Ovary (tissue), 9 donors: ENCODE results near the gene CEP78. TPM values are rescaled to one million over a fixed set of nuclear protein-coding genes. Genes with fewer than 3 reads are reported as not detected.
"Not testable (repeated sequence)": the region's sequence is repeated elsewhere in the genome, so short reads cannot be mapped to it uniquely, and the experiment has no call there.

ENCODE experiments used
- DNase-seq, 5 donors: peaks; one replicate each; pipeline ENCODE4 v3.0.0-alpha.2; 2019 to 2020
- H3K27ac ChIP-seq, 2 donors: fragments of 200-600 bp; one replicate each; pipeline versions ENCODE4 v1.5.1 to v1.8.0; 2019 to 2022
- H3K27me3 ChIP-seq: fragments of 200-600 bp; one replicate; pipeline ENCODE4 v1.8.0; 2022
- H3K36me3 ChIP-seq: fragments of 200-600 bp; sonication (generic); one replicate; pipeline ENCODE4 v1.5.1; 2019
- H3K4me1 ChIP-seq: one replicate; pipeline ENCODE4 v1.8.1; 2013; ENCODE audit warnings: mild to moderate bottlenecking, moderate library complexity; ENCODE audit not compliant: insufficient read depth
- H3K4me3 ChIP-seq: fragments of 200-600 bp; sonication (generic); one replicate; pipeline ENCODE4 v1.5.1; 2017
- H3K9me3 ChIP-seq, 2 donors: fragments of 200-600 bp in 1 of 2; sonication (generic) in 1 of 2; one replicate each; pipeline versions ENCODE4 v1.5.1 to v1.8.1; 2013 to 2019; ENCODE audit warnings: mild to moderate bottlenecking in 1 of 2, moderate library complexity in 1 of 2
- CTCF ChIP-seq, 3 donors: fragments of 450-650 bp in 2 of 3; fragments of 200-600 bp in 1 of 3; IDR thresholded peaks; one replicate each; pipeline versions ENCODE4 v1.5.1 to v1.8.0; 2016 to 2022; ENCODE audit warnings: antibody characterized with exemption in 3 of 3, mild to moderate bottlenecking in 1 of 3
- EP300 ChIP-seq: sonication (generic); formaldehyde crosslinking; IDR thresholded peaks from one replicate; pipeline ENCODE4 v1.6.1; 2017; ENCODE audit warnings: antibody characterized with exemption
- POLR2A ChIP-seq: fragments of 450-650 bp; IDR thresholded peaks from one replicate; pipeline ENCODE4 v1.6.1; 2017; ENCODE audit warnings: antibody characterized with exemption, mild to moderate bottlenecking, moderate library complexity
- WGBS, 3 donors: extraction: QIAGEN DNeasy Blood & Tissue Kit in 1 of 3; methylation state at CpG; one replicate each; pipeline versions ENCODE4 v1.1.5 to v1.1.7; 2013 to 2017; 5-methylcytosine and 5-hydroxymethylcytosine counted together
- intact Hi-C, 4 donors: fragments of 100-400 bp; cut with DNase I; formaldehyde crosslinking; loops; one replicate each; pipeline versions ENCODE4 v1.11.0 to v1.15.1; 2022 to 2023
- polyA plus RNA-seq, 2 donors: library from polyadenylated mRNA; stranded (reverse); fragments of 200-250 nt in 1 of 2; fragments of 350-450 nt in 1 of 2; fragmentation: Illumina TruSeq in 1 of 2; extraction: RNeasy Lipid Tissue Mini Kit (QIAGEN cat#74804) in 1 of 2; gene quantifications; one replicate each; pipeline ENCODE4 v1.2.3, GENCODE V29; 2013 to 2014
- total RNA-seq, 7 donors: library from RNA; depleted of rRNA in 2 of 7; stranded (reverse); fragments of >200 nt in 2 of 7; fragmentation: NEBNext Ultra II Directional in 3 of 7; extraction: Animal tissue kit (Norgen Biotek cat#: 25700) in 3 of 7; gene quantifications; one replicate each; pipeline versions ENCODE4 v1.1.0 to v1.2.4, GENCODE V29; 2016 to 2023
- donor health status: DM: no; HTN: no; CAD: no; lungs with moderate emphysema.
- donor health status: DM: no; HTN: no; CAD: no.
- donor health status: Bipolar disorder and iron deficiency.
- donor health status: DM: yes; HTN: yes; CAD: no.
- donor health status: DM: no; HTN: no; CAD: no.
- donor health status: DM: yes; HTN: yes; CAD: no.

Gene CEP78
- total and polyA plus RNA-seq, 9 donors: 6.1 to 25.6 (median 14.4) TPM

- peak; percentile 79 to 91 (median 90) for DNase-seq
- H3K27me3 ChIP-seq: no peaks in the 10 kb centered on the region
- intact Hi-C loops: no loop called here
- TF ChIP-seq POLR2A (no peak), CTCF (IDR thresholded peaks at IDR 0.05) (no peak), EP300 (no peak)
- no peak overlapping the region for H3K27ac ChIP-seq
- peaks cover 9% of the 10 kb centered on the region for H3K4me1 ChIP-seq
- no peaks in the 10 kb centered on the region for H3K36me3 ChIP-seq
- no peaks in the 10 kb centered on the region for H3K9me3 ChIP-seq
- H3K4me3 ChIP-seq: no peak overlapping the region
- WGBS, 3 donors: 11 to 16% (median 14%) methylated on average over 3 of the region's 3 CpGs
These were observed 45.2 kb downstream of the CEP78 start for GRCh38 chr9:78280982-78281668.

- H3K4me1 ChIP-seq, H3K4me3 ChIP-seq, DNase-seq, intact Hi-C loops, H3K27me3 ChIP-seq, H3K9me3 ChIP-seq, H3K36me3 ChIP-seq, H3K27ac ChIP-seq: not testable (repeated sequence)
- 77 to 89% (median 84%) methylated on average over 4 of the region's 4 CpGs for WGBS, 3 donors
These were observed 48.3 kb downstream of the CEP78 start for GRCh38 chr9:78284181-78284580.

- Histone ChIP-seq H3K9me3 (no peaks in the 10 kb centered on the region), H3K27me3 (no peaks in the 10 kb centered on the region), H3K27ac (no peak overlapping the region), H3K36me3 (no peaks in the 10 kb centered on the region), H3K4me1 (peaks cover 6% of the 10 kb centered on the region), H3K4me3 (no peak overlapping the region)
- TF ChIP-seq POLR2A: no peak
- no peak for TF ChIP-seq CTCF (IDR thresholded peaks at IDR 0.05)
- TF ChIP-seq EP300: no peak
- intact Hi-C loops: no loop called here
- DNase-seq: no peak
These were observed 50.2 kb downstream of the CEP78 start for GRCh38 chr9:78286125-78286524.

GRCh38 chr9:78286946-78287388 lies 51.1 kb downstream of the CEP78 start:
- H3K4me3 ChIP-seq: no peak overlapping the region
- H3K4me1 ChIP-seq: peaks cover under 1% of the 10 kb centered on the region
- WGBS, 3 donors: 94 to 95% (median 95%) methylated on average over 6 of the region's 6 CpGs
- H3K27ac ChIP-seq: no peak overlapping the region
- H3K36me3 ChIP-seq: no peaks in the 10 kb centered on the region
- H3K9me3 ChIP-seq: no peaks in the 10 kb centered on the region
- no peaks in the 10 kb centered on the region for H3K27me3 ChIP-seq
- intact Hi-C loops: no loop called here
- TF ChIP-seq CTCF (IDR thresholded peaks at IDR 0.05): no peak
- no peak for TF ChIP-seq POLR2A
- no peak for TF ChIP-seq EP300
- DNase-seq: no peak

GRCh38 chr9:78288214-78288892 lies 52.5 kb downstream of the CEP78 start:
- no peak for TF ChIP-seq POLR2A
- TF ChIP-seq EP300: no peak
- H3K36me3 ChIP-seq: no peaks in the 10 kb centered on the region

More at GRCh38 chr9:78288214-78288892, 52.5 kb downstream of the CEP78 start:
- no peaks in the 10 kb centered on the region for H3K27me3 ChIP-seq
- no peak overlapping the region for H3K4me3 ChIP-seq
- intact Hi-C loops: no loop called here
- H3K27ac ChIP-seq: no peak overlapping the region
- no peaks in the 10 kb centered on the region for H3K4me1 ChIP-seq
- no peak for DNase-seq
- 88 to 89% (median 88%) methylated on average over 8 of the region's 8 CpGs for WGBS, 3 donors
- no peaks in the 10 kb centered on the region for H3K9me3 ChIP-seq
